Caco-2 (cell line): ENCODE data around the gene GJD3. TPM values are rescaled to one million over a fixed set of nuclear protein-coding genes. Genes with fewer than 3 reads are reported as not detected.
"Not testable (repeated sequence)": the region's sequence is repeated elsewhere in the genome, so short reads cannot be mapped to it uniquely, and the experiment has no call there.

Experiments
- BruUV-seq: library from RNA; stranded (reverse); fragments of 400-500 nt; replicated peaks from 2 replicates; lab custom pipeline; 2021; lab: Mats Ljungman, UMichigan
- CTCF ChIA-PET: fragments of 300-600 bp; sonication (Branson Sonifier 250); formaldehyde crosslinking; loops from one replicate; lab custom pipeline; 2022; ENCODE audit warnings: antibody characterized with exemption; lab: Charles Lee
- POLR2A ChIA-PET: fragments of 300-600 bp; sonication (Branson Sonifier 250); formaldehyde crosslinking; loops from one replicate; lab custom pipeline; 2022; ENCODE audit warnings: antibody characterized with exemption; lab: Charles Lee
- DNase-seq, 2 experiments: peaks; one replicate each; pipeline versions ENCODE4 v3.0.0 to v3.0.0-alpha.2; 2020 to 2022
- H3K27me3 ChIP-seq: replicated peaks from 2 replicates; pipeline ENCODE4 v1.6.0; 2011; ENCODE audit warnings: low read length; ENCODE audit not compliant: control insufficient read depth, insufficient read depth
- H3K36me3 ChIP-seq: 2 replicates; pipeline ENCODE4 v1.5.1; 2011; ENCODE audit warnings: low read length; ENCODE audit not compliant: control insufficient read depth, insufficient read depth
- H3K4me1 ChIP-seq: fragments of 250-450 bp; sonication (Bioruptor Pico); 2 replicates; pipeline ENCODE4 v1.5.1; 2020; ENCODE audit warnings: mild to moderate bottlenecking
- H3K4me3 ChIP-seq: 2 replicates; pipeline ENCODE4 v1.5.1; 2011; ENCODE audit warnings: low read depth, mild to moderate bottlenecking, control low read depth, low read length
- H3K9me3 ChIP-seq: fragments of 250-450 bp; sonication (Bioruptor Pico); 2 replicates; pipeline ENCODE4 v1.5.1; 2020; ENCODE audit warnings: mild to moderate bottlenecking, moderate library complexity
- H3K27ac Mint-ChIP-seq: one replicate; pipeline ENCODE4 v1.8.0; 2022; ENCODE audit warnings: mixed read lengths; ENCODE audit not compliant: unreplicated experiment
- H3K27me3 Mint-ChIP-seq: one replicate; pipeline ENCODE4 v1.8.0; 2022; ENCODE audit warnings: mixed read lengths; ENCODE audit not compliant: insufficient read depth, unreplicated experiment
- H3K36me3 Mint-ChIP-seq: one replicate; pipeline ENCODE4 v1.8.0; 2022; ENCODE audit warnings: mild to moderate bottlenecking, mixed read lengths; ENCODE audit not compliant: insufficient read depth, unreplicated experiment
- H3K4me1 Mint-ChIP-seq: one replicate; pipeline ENCODE4 v1.8.0; 2022; ENCODE audit warnings: low read depth, mixed read lengths; ENCODE audit not compliant: unreplicated experiment
- H3K4me3 Mint-ChIP-seq: one replicate; pipeline ENCODE4 v1.8.0; 2022; ENCODE audit warnings: mild to moderate bottlenecking, moderate library complexity, mixed read lengths; ENCODE audit not compliant: unreplicated experiment
- H3K9me3 Mint-ChIP-seq: one replicate; pipeline ENCODE4 v1.8.0; 2022; ENCODE audit warnings: mixed read lengths; ENCODE audit not compliant: unreplicated experiment
- CTCF ChIP-seq, 2 experiments: fragments of 200-600 bp in 1 of 2; IDR thresholded peaks; 1 replicate in 1 of 2; 2 replicates in 1 of 2; pipeline versions ENCODE4 v1.5.1 to v1.8.0; 2011 to 2022; ENCODE audit warnings: antibody characterized with exemption in 1 of 2, control low read depth in 1 of 2, inconsistent platforms in 1 of 2, low read depth in 1 of 2, low read length in 1 of 2, mild to moderate bottlenecking in 1 of 2, moderate library complexity in 1 of 2; ENCODE audit not compliant: insufficient read depth in 1 of 2, severe bottlenecking in 1 of 2, unreplicated experiment in 1 of 2
- intact Hi-C: fragments of 100-400 bp; cut with micrococcal nuclease; formaldehyde crosslinking; loops from one replicate; pipeline ENCODE4 v1.10.0; 2022; ENCODE audit not compliant: unreplicated experiment
- total RNA-seq: library from RNA; stranded (reverse); gene quantifications from 2 replicates; pipeline ENCODE4 v1.2.3, GENCODE V29; 2022

GJD3 gene
- total RNA-seq, 1 experiment from 2014 or later, result not detected

DNA sequence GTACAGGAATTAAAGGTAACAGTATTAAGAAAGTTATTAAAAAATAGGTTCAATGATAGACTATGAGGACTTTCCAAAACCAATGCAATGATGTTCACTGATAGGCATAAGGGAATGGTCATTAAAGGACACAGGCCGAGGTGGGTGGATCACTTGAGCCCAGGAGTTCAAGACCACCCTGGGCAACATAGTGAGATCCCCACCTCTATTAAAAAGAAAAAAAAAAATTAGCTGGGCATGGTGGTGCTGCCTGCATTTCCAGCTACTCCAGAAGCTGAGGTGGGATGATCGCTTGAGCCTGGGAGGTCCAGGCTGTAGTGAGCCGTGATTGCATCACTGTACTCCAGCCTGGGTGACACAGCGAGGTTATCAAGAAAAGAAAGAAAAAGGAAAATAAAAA, 47.3 kb upstream of the GJD3 start:
- H3K9me3 Mint-ChIP-seq, result no peaks in the 10 kb centered on the region
- no peak overlapping the region for H3K27ac Mint-ChIP-seq
- Histone ChIP-seq H3K4me1 (peaks cover 13% of the 10 kb centered on the region; the same call in 1 of the 2 replicates), H3K4me3 (no peak overlapping the region), H3K36me3 (0 out of 2 replicates have a peak, but pooled peaks cover 1% of the 10 kb centered on the region), H3K27me3 (no peaks in the 10 kb centered on the region), H3K9me3 (no peaks in the 10 kb centered on the region)
- ChIA-PET POLR2A (no interaction called here), CTCF (no interaction called here)
- no peaks in the 10 kb centered on the region for H3K27me3 Mint-ChIP-seq
- no peaks in the 10 kb centered on the region for H3K4me1 Mint-ChIP-seq
- intact Hi-C loops, result no loop called here
- BruUV-seq, result no TSS peak
- H3K36me3 Mint-ChIP-seq, result peaks cover 88% of the 10 kb centered on the region
- DNase-seq, result no peak
- no peak for TF ChIP-seq CTCF (IDR thresholded peaks at IDR 0.05; ENCODE audit: insufficient read depth in 1 of 2, low read depth in 1 of 2, low read length in 1 of 2, severe bottlenecking in 1 of 2, unreplicated experiment in 1 of 2)
- no peak overlapping the region for H3K4me3 Mint-ChIP-seq

GRCh38 chr17:40410082-40410481, 45.5 kb upstream of the GJD3 start:
- no peak overlapping the region for H3K27ac Mint-ChIP-seq
- H3K9me3 Mint-ChIP-seq, result no peaks in the 10 kb centered on the region
- POLR2A ChIA-PET, result no interaction called here
- no peak overlapping the region for H3K4me3 ChIP-seq
- H3K27me3 ChIP-seq, result no peaks in the 10 kb centered on the region
- DNase-seq, result no peak
- no peaks in the 10 kb centered on the region for H3K27me3 Mint-ChIP-seq
- no peaks in the 10 kb centered on the region for H3K4me1 Mint-ChIP-seq
- H3K4me1 ChIP-seq, result no peaks in the 10 kb centered on the region
- peaks cover 90% of the 10 kb centered on the region for H3K36me3 Mint-ChIP-seq
- H3K4me3 Mint-ChIP-seq, result no peak overlapping the region
- CTCF ChIA-PET, result no interaction called here
- H3K36me3 ChIP-seq, result peaks cover 1% of the 10 kb centered on the region; the same call in 1 of the 2 replicates
- no peak for TF ChIP-seq CTCF (IDR thresholded peaks at IDR 0.05; ENCODE audit: insufficient read depth in 1 of 2, low read depth in 1 of 2, low read length in 1 of 2, severe bottlenecking in 1 of 2, unreplicated experiment in 1 of 2)
- intact Hi-C loops, result no loop called here
- BruUV-seq, result no TSS peak
- H3K9me3 ChIP-seq, result no peaks in the 10 kb centered on the region

- DNase-seq, H3K27ac Mint-ChIP-seq, POLR2A ChIA-PET, intact Hi-C loops, H3K9me3 ChIP-seq, H3K9me3 Mint-ChIP-seq, H3K27me3 Mint-ChIP-seq, H3K36me3 ChIP-seq, H3K27me3 ChIP-seq, H3K4me1 Mint-ChIP-seq, H3K4me3 Mint-ChIP-seq, H3K4me1 ChIP-seq, H3K4me3 ChIP-seq, BruUV-seq, CTCF ChIA-PET: not testable (repeated sequence)
- H3K36me3 Mint-ChIP-seq, result peaks cover 92% of the 10 kb centered on the region
Measured at GRCh38 chr17:40409540-40409939, 45.0 kb upstream of the GJD3 start.

- H3K27me3 Mint-ChIP-seq, result no peaks in the 10 kb centered on the region
- no peak overlapping the region for H3K4me3 ChIP-seq
- H3K4me3 Mint-ChIP-seq, result no peak overlapping the region
- POLR2A ChIA-PET, result no interaction called here
- CTCF ChIA-PET, result interaction anchor here (0.7 kb wide), 1 partner anchor 10 kb away, joined by 3 read pairs; the partner anchor contains the start of gene TOP2A
- DNase-seq, result no peak
- no peaks in the 10 kb centered on the region for H3K9me3 Mint-ChIP-seq
- no peak for TF ChIP-seq CTCF (IDR thresholded peaks at IDR 0.05; ENCODE audit: insufficient read depth in 1 of 2, low read depth in 1 of 2, low read length in 1 of 2, severe bottlenecking in 1 of 2, unreplicated experiment in 1 of 2)
- no peak overlapping the region for H3K27ac Mint-ChIP-seq
- peaks cover 95% of the 10 kb centered on the region for H3K36me3 Mint-ChIP-seq
- intact Hi-C loops, result no loop called here
- H3K9me3 ChIP-seq, result no peaks in the 10 kb centered on the region
- no TSS peak for BruUV-seq
- no peaks in the 10 kb centered on the region for H3K4me1 Mint-ChIP-seq
- peaks cover 1% of the 10 kb centered on the region for H3K36me3 ChIP-seq
- no peaks in the 10 kb centered on the region for H3K27me3 ChIP-seq
- no peaks in the 10 kb centered on the region for H3K4me1 ChIP-seq
Measured at GRCh38 chr17:40407460-40407859, 42.9 kb upstream of the GJD3 start.
